ENCODE results near the gene MED12L.

DNA sequence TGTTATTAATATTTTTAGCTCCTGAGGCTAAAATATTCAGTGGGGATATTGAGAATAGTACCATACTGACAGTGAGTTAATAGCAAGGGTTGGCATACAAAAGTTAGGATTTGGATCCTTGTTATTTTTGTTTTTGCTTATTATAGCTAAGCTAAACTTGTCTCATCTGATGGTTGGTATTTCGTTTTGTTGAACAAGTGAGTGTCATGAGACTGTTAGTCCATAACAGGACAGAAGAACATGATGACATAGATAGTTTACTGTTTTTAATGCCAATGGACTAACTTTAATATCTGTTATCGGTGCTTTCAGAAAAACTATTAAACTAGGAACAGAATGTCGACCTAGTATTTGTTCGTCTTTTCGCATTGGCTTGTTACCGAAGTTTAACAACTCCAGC lies 69.1 kb downstream of the MED12L start:
- TF ChIP-seq ZNF560 (tag by site-specific recombination; IDR thresholded peaks at IDR 0.05; ENCODE audit: borderline replicate concordance) (no peak), ZNF48 (tag by site-specific recombination; IDR thresholded peaks at IDR 0.05) (no peak), ZBTB7A (tag by site-specific recombination; IDR thresholded peaks at IDR 0.05; ENCODE audit: low read depth) (no peak), ZNF140 (tag by site-specific recombination; IDR thresholded peaks at IDR 0.05) (no peak), ZNF777 (tag by site-specific recombination; IDR thresholded peaks at IDR 0.05; ENCODE audit: borderline replicate concordance) (no peak), ZNF768 (tag by site-specific recombination; IDR thresholded peaks at IDR 0.05) (no peak), ZNF292 (tag by site-specific recombination; IDR thresholded peaks at IDR 0.05; ENCODE audit: borderline replicate concordance, low read depth) (no peak), ZNF121 (tag by site-specific recombination; IDR thresholded peaks at IDR 0.05) (no peak)
- TF ChIP-seq, protein P1, sequence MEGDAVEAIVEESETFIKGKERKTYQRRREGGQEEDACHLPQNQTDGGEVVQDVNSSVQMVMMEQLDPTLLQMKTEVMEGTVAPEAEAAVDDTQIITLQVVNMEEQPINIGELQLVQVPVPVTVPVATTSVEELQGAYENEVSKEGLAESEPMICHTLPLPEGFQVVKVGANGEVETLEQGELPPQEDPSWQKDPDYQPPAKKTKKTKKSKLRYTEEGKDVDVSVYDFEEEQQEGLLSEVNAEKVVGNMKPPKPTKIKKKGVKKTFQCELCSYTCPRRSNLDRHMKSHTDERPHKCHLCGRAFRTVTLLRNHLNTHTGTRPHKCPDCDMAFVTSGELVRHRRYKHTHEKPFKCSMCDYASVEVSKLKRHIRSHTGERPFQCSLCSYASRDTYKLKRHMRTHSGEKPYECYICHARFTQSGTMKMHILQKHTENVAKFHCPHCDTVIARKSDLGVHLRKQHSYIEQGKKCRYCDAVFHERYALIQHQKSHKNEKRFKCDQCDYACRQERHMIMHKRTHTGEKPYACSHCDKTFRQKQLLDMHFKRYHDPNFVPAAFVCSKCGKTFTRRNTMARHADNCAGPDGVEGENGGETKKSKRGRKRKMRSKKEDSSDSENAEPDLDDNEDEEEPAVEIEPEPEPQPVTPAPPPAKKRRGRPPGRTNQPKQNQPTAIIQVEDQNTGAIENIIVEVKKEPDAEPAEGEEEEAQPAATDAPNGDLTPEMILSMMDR (tag by site-specific recombination; IDR thresholded peaks at IDR 0.05): no peak
- TF ChIP-seq, protein P2, sequence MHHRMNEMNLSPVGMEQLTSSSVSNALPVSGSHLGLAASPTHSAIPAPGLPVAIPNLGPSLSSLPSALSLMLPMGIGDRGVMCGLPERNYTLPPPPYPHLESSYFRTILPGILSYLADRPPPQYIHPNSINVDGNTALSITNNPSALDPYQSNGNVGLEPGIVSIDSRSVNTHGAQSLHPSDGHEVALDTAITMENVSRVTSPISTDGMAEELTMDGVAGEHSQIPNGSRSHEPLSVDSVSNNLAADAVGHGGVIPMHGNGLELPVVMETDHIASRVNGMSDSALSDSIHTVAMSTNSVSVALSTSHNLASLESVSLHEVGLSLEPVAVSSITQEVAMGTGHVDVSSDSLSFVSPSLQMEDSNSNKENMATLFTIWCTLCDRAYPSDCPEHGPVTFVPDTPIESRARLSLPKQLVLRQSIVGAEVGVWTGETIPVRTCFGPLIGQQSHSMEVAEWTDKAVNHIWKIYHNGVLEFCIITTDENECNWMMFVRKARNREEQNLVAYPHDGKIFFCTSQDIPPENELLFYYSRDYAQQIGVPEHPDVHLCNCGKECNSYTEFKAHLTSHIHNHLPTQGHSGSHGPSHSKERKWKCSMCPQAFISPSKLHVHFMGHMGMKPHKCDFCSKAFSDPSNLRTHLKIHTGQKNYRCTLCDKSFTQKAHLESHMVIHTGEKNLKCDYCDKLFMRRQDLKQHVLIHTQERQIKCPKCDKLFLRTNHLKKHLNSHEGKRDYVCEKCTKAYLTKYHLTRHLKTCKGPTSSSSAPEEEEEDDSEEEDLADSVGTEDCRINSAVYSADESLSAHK (tag by site-specific recombination; IDR thresholded peaks at IDR 0.05): no peak

Measured in HEK293 (cell line).